ENCODE data around the gene PTPRN2.

PTPRN2 gene

GRCh38 chr7:158106272-158106671 lies 481.4 kb downstream of the PTPRN2 start:
- no peak for TF ChIP-seq CTCF (IDR thresholded peaks at IDR 0.05)
- H3K79me2 ChIP-seq, result no peaks in the 10 kb centered on the region
- H3K4me1 ChIP-seq, result no peaks in the 10 kb centered on the region
- no peaks in the 10 kb centered on the region for H3K27me3 ChIP-seq (ENCODE audit: control insufficient read depth, insufficient read depth, low read length)
- H3K9ac ChIP-seq, result no peak overlapping the region
- H3K9me3 ChIP-seq (ENCODE audit: control insufficient read depth, low read length), result no peaks in the 10 kb centered on the region
- no peak overlapping the region for H3K27ac ChIP-seq
- H3K4me3 ChIP-seq (ENCODE audit: low read depth, low read length), result no peak overlapping the region
- no peaks in the 10 kb centered on the region for H3K36me3 ChIP-seq (ENCODE audit: control insufficient read depth, insufficient read depth, low read length)
- H3K4me2 ChIP-seq (ENCODE audit: low read length), result no peak overlapping the region
- H2AFZ ChIP-seq, result no peak overlapping the region

- H3K27me3 ChIP-seq (ENCODE audit: control insufficient read depth, insufficient read depth, low read length), result no peaks in the 10 kb centered on the region
- H3K36me3 ChIP-seq (ENCODE audit: control insufficient read depth, insufficient read depth, low read length), result no peaks in the 10 kb centered on the region
- H3K9me3 ChIP-seq (ENCODE audit: control insufficient read depth, low read length), result no peaks in the 10 kb centered on the region
- no peak overlapping the region for H3K9ac ChIP-seq
- no peak overlapping the region for H2AFZ ChIP-seq
- H3K79me2 ChIP-seq, result no peaks in the 10 kb centered on the region
- no peaks in the 10 kb centered on the region for H3K4me1 ChIP-seq
- no peak overlapping the region for H3K27ac ChIP-seq
- H3K4me2 ChIP-seq (ENCODE audit: low read length), result no peak overlapping the region
- no peak overlapping the region for H3K4me3 ChIP-seq (ENCODE audit: low read depth, low read length)
- TF ChIP-seq CTCF (IDR thresholded peaks at IDR 0.05), result no peak
Observed at GRCh38 chr7:158103378-158103777, 484.2 kb downstream of the PTPRN2 start.

- H2AFZ ChIP-seq, result no peak overlapping the region
- no peak overlapping the region for H3K4me2 ChIP-seq (ENCODE audit: low read length)
- no peak for TF ChIP-seq CTCF (IDR thresholded peaks at IDR 0.05)
- no peak overlapping the region for H3K4me3 ChIP-seq (ENCODE audit: low read depth, low read length)
- no peaks in the 10 kb centered on the region for H3K27me3 ChIP-seq (ENCODE audit: control insufficient read depth, insufficient read depth, low read length)
- no peaks in the 10 kb centered on the region for H3K4me1 ChIP-seq
- H3K9me3 ChIP-seq (ENCODE audit: control insufficient read depth, low read length), result no peaks in the 10 kb centered on the region
- H3K9ac ChIP-seq, result no peak overlapping the region
- no peaks in the 10 kb centered on the region for H3K36me3 ChIP-seq (ENCODE audit: control insufficient read depth, insufficient read depth, low read length)
- no peak overlapping the region for H3K27ac ChIP-seq
- H3K79me2 ChIP-seq, result no peaks in the 10 kb centered on the region
Observed at GRCh38 chr7:158102897-158103296, 484.7 kb downstream of the PTPRN2 start.

GRCh38 chr7:158101821-158102450 lies 485.7 kb downstream of the PTPRN2 start:
- Histone ChIP-seq H3K4me2 (ENCODE audit: low read length) (no peak overlapping the region), H3K36me3 (ENCODE audit: control insufficient read depth, insufficient read depth, low read length) (no peaks in the 10 kb centered on the region), H3K9me3 (ENCODE audit: control insufficient read depth, low read length) (no peaks in the 10 kb centered on the region), H3K4me3 (ENCODE audit: low read depth, low read length) (no peak overlapping the region), H3K9ac (no peak overlapping the region), H3K27ac (no peak overlapping the region), H3K27me3 (ENCODE audit: control insufficient read depth, insufficient read depth, low read length) (no peaks in the 10 kb centered on the region), H2AFZ (no peak overlapping the region), H3K79me2 (no peaks in the 10 kb centered on the region), H3K4me1 (no peaks in the 10 kb centered on the region)
- no peak for TF ChIP-seq CTCF (IDR thresholded peaks at IDR 0.05)

Data from parathyroid adenoma (tissue), 2 donors.